HCT116 (cell line): ENCODE measurements around the gene PLCXD3. TPM values are rescaled to one million over a fixed set of nuclear protein-coding genes. Genes with fewer than 3 reads are reported as not detected.
"Not testable (repeated sequence)": the region's sequence is repeated elsewhere in the genome, so short reads cannot be mapped to it uniquely, and the experiment has no call there.

Experiments used
- ATAC-seq: fragments of 200-7000 bp; cut with Tn5 transposase; 2 replicates; pipeline ENCODE4 v1.9.1; 2020; ENCODE audit warnings: mild to moderate bottlenecking, moderate library complexity
- BruUV-seq: library from RNA; stranded (reverse); fragments of 400-500 nt; replicated peaks from 2 replicates; lab custom pipeline; 2021; lab: Mats Ljungman, UMichigan
- CTCF ChIA-PET: fragments of 300-600 bp; sonication (Branson Sonifier 250); formaldehyde crosslinking; loops from one replicate; lab custom pipeline; 2021; ENCODE audit warnings: antibody characterized with exemption; lab: Charles Lee
- POLR2A ChIA-PET: fragments of 300-600, 350-600 bp; sonication (Branson Sonifier 250); formaldehyde crosslinking; loops from one replicate; lab custom pipeline; 2021; ENCODE audit warnings: antibody characterized with exemption; lab: Charles Lee
- RAD21 ChIA-PET, 2 experiments: fragments of 300-600 bp; sonication (Branson Sonifier 250); formaldehyde crosslinking; loops; one replicate each; lab custom pipeline; 2023; ENCODE audit warnings: low total read pairs in 2 of 2; ENCODE audit not compliant: uncharacterized antibody in 2 of 2, unreplicated experiment in 2 of 2, low non-redundant PET in 1 of 2; lab: Charles Lee
- DNase-seq: peaks from one replicate; pipeline ENCODE4 v3.0.0-alpha.2; 2010; ENCODE audit warnings: low read depth, low spot score
- H2AFZ ChIP-seq: fragments of 200-600 bp; shearing (Covaris generic), sonication (generic); 2 replicates; pipeline ENCODE4 v1.6.1; 2017; ENCODE audit warnings: low read depth, mixed run types, mixed read lengths, antibody characterized with exemption, low read length; ENCODE audit not compliant: poor library complexity, severe bottlenecking
- H3K27ac ChIP-seq: 2 replicates; pipeline ENCODE4 v1.5.1; 2012; ENCODE audit warnings: low read depth, low read length
- H3K27me3 ChIP-seq: fragments of 200-600 bp; sonication (generic); 2 replicates; pipeline ENCODE4 v1.6.1; 2016; ENCODE audit warnings: mixed run types, low read length, mixed read lengths; ENCODE audit not compliant: insufficient read depth
- H3K36me3 ChIP-seq, 2 experiments: fragments of 200-500 bp in 1 of 2; fragments of 200-600 bp in 1 of 2; sonication (Bioruptor generic) in 1 of 2; sonication (generic) in 1 of 2; 2 replicates each; pipeline versions ENCODE4 v1.5.1 to v1.6.1; 2014 to 2016; ENCODE audit warnings: low read length in 2 of 2, inconsistent platforms in 1 of 2, mixed read lengths in 1 of 2, mixed run types in 1 of 2; ENCODE audit not compliant: insufficient read depth in 2 of 2, control insufficient read depth in 1 of 2
- H3K4me1 ChIP-seq, 2 experiments: fragments of 200-600 bp in 1 of 2; sonication (generic) in 1 of 2; 2 replicates each; pipeline versions ENCODE4 v1.5.1 to v1.6.1; 2012 to 2017; ENCODE audit warnings: low read length in 2 of 2, inconsistent platforms in 1 of 2, mild to moderate bottlenecking in 1 of 2, mixed read lengths in 1 of 2, mixed run types in 1 of 2, moderate library complexity in 1 of 2; ENCODE audit not compliant: insufficient read depth in 2 of 2, control insufficient read depth in 1 of 2
- H3K4me2 ChIP-seq: fragments of 200-600 bp; sonication (generic); 2 replicates; pipeline ENCODE4 v1.6.1; 2017; ENCODE audit warnings: mixed run types, low read length, mixed read lengths
- H3K4me3 ChIP-seq, 2 experiments: fragments of 200-600 bp in 1 of 2; sonication (generic) in 1 of 2; replicated peaks in 1 of 2; 2 replicates each; pipeline ENCODE4 v1.5.1; 2011 to 2016; ENCODE audit warnings: low read length in 2 of 2, control low read depth in 1 of 2, low read depth in 1 of 2, mild to moderate bottlenecking in 1 of 2, mixed read lengths in 1 of 2, mixed run types in 1 of 2
- H3K79me2 ChIP-seq: fragments of 200-600 bp; sonication (generic); 2 replicates; pipeline ENCODE4 v1.6.1; 2017; ENCODE audit warnings: mild to moderate bottlenecking, mixed run types, low read length, moderate library complexity, mixed read lengths; ENCODE audit not compliant: insufficient read depth
- H3K9ac ChIP-seq: fragments of 200-600 bp; sonication (generic); 2 replicates; pipeline ENCODE4 v1.6.1; 2016; ENCODE audit warnings: low read length, mixed read lengths
- H3K9me2 ChIP-seq: fragments of 200-600 bp; sonication (generic), shearing (Covaris generic); 2 replicates; pipeline ENCODE4 v1.6.1; 2017; ENCODE audit warnings: mixed run types, mild to moderate bottlenecking, moderate library complexity; ENCODE audit not compliant: insufficient read depth
- H3K9me3 ChIP-seq, 2 experiments: fragments of 200-500 bp in 1 of 2; fragments of 200-600 bp in 1 of 2; sonication (Bioruptor generic) in 1 of 2; sonication (generic) in 1 of 2; 2 replicates each; pipeline ENCODE4 v1.6.1; 2014 to 2017; ENCODE audit warnings: low read length in 2 of 2, mixed read lengths in 2 of 2, inconsistent platforms in 1 of 2, low read depth in 1 of 2, mild to moderate bottlenecking in 1 of 2, mixed run types in 1 of 2, moderate library complexity in 1 of 2; ENCODE audit not compliant: control insufficient read depth in 1 of 2, insufficient read depth in 1 of 2
- H4K20me1 ChIP-seq: fragments of 200-600 bp; sonication (generic), shearing (Covaris generic); 2 replicates; pipeline ENCODE4 v1.6.1; 2017; ENCODE audit warnings: mixed run types, mild to moderate bottlenecking, moderate library complexity; ENCODE audit not compliant: insufficient read depth
- ATF3 ChIP-seq: IDR thresholded peaks from 2 replicates; pipeline ENCODE4 v1.6.1; 2012
- CBX3 ChIP-seq: IDR thresholded peaks from 2 replicates; pipeline ENCODE4 v1.6.1; 2012; ENCODE audit warnings: low read depth
- CEBPB ChIP-seq: IDR thresholded peaks from 2 replicates; pipeline ENCODE4 v1.6.1; 2012; ENCODE audit warnings: low read depth
- CTCF ChIP-seq, 3 experiments: fragments of 200-600 bp in 1 of 3; sonication (generic) in 1 of 3; IDR thresholded peaks in 2 of 3; conservative IDR thresholded peaks in 1 of 3; 2 replicates each; pipeline ENCODE4 v1.5.1; 2012 to 2017; ENCODE audit warnings: low read depth in 2 of 3, low read length in 2 of 3, antibody characterized with exemption in 1 of 3, borderline replicate concordance in 1 of 3, control low read depth in 1 of 3, mild to moderate bottlenecking in 1 of 3, mixed read lengths in 1 of 3, mixed run types in 1 of 3, moderate library complexity in 1 of 3; ENCODE audit not compliant: insufficient read depth in 1 of 3
- EGR1 ChIP-seq: IDR thresholded peaks from 2 replicates; pipeline ENCODE4 v1.6.1; 2012; ENCODE audit warnings: low read depth
- ELF1 ChIP-seq: IDR thresholded peaks from 2 replicates; pipeline ENCODE4 v1.6.1; 2012; ENCODE audit warnings: low read depth, borderline replicate concordance
- EZH2 ChIP-seq: fragments of 200-600 bp; sonication (generic); IDR thresholded peaks from 2 replicates; pipeline ENCODE4 v1.6.1; 2017; ENCODE audit warnings: antibody characterized with exemption, mixed run types
- EZH2phosphoT487 ChIP-seq: fragments of 200-600 bp; IDR thresholded peaks from 2 replicates; pipeline ENCODE4 v1.6.1; 2018; ENCODE audit warnings: antibody characterized with exemption, borderline replicate concordance
- FOSL1 ChIP-seq: IDR thresholded peaks from 2 replicates; pipeline ENCODE4 v1.6.1; 2012; ENCODE audit warnings: low read depth
- JUND ChIP-seq: IDR thresholded peaks from 2 replicates; pipeline ENCODE4 v1.6.1; 2012
- POLR2A ChIP-seq: IDR thresholded peaks from 2 replicates; pipeline ENCODE4 v1.7.0; 2011; ENCODE audit warnings: borderline replicate concordance; ENCODE audit not compliant: insufficient read depth, insufficient read length; ENCODE audit errors: extremely low read depth
- SIN3A ChIP-seq: IDR thresholded peaks from 2 replicates; pipeline ENCODE4 v1.6.1; 2012; ENCODE audit warnings: low read depth
- SP1 ChIP-seq: IDR thresholded peaks from 2 replicates; pipeline ENCODE4 v1.6.1; 2012; ENCODE audit warnings: low read depth
- SRF ChIP-seq: IDR thresholded peaks from 2 replicates; pipeline ENCODE4 v1.6.1; 2012; ENCODE audit warnings: low read depth
- TCF7L2 ChIP-seq: IDR thresholded peaks from 2 replicates; pipeline ENCODE4 v1.7.0; 2011; ENCODE audit warnings: borderline replicate concordance, inconsistent platforms; ENCODE audit not compliant: insufficient read depth, insufficient read length; ENCODE audit errors: extremely low read depth
- YY1 ChIP-seq: IDR thresholded peaks from 2 replicates; pipeline ENCODE4 v1.6.1; 2011; ENCODE audit warnings: low read length, low read depth, moderate library complexity, mild to moderate bottlenecking; ENCODE audit not compliant: insufficient replicate concordance; ENCODE audit errors: extremely low read depth
- ZBTB33 ChIP-seq: IDR thresholded peaks from 2 replicates; pipeline ENCODE4 v1.6.1; 2011; ENCODE audit warnings: mild to moderate bottlenecking, low read length, moderate library complexity; ENCODE audit not compliant: insufficient replicate concordance; ENCODE audit errors: extremely low read depth
- intact Hi-C: fragments of 100-400 bp; cut with micrococcal nuclease; formaldehyde crosslinking; loops from 2 replicates; pipeline ENCODE4 v1.10.0; 2022
- total RNA-seq: library from RNA; stranded (reverse); gene quantifications from one replicate; pipeline ENCODE4 v1.2.1, GENCODE V29; 2021; ENCODE audit not compliant: unreplicated experiment

Gene PLCXD3
- total RNA-seq, 1 experiment from 2014 or later: not detected

- Histone ChIP-seq H3K4me3 (no peak overlapping the region), H4K20me1 (no peaks in the 10 kb centered on the region), H3K9me2 (no peaks in the 10 kb centered on the region), H3K4me2 (no peak overlapping the region), H3K9me3 (no peaks in the 10 kb centered on the region), H3K4me1 (no peaks in the 10 kb centered on the region), H3K27me3 (no peaks in the 10 kb centered on the region), H3K79me2 (no peaks in the 10 kb centered on the region)
- ATAC-seq: no peak
- ChIA-PET RAD21 (no interaction called here), POLR2A (no interaction called here), CTCF (interaction anchor here (1.9 kb wide), 1 partner anchor 42 kb away, joined by 4 read pairs; no protein-coding TSS in a partner anchor)
- no TSS peak for BruUV-seq
- no peak for DNase-seq
- TF ChIP-seq SRF (no peak), CBX3 (no peak), EZH2phosphoT487 (no peak), SIN3A (no peak), ZBTB33 (no peak), YY1 (no peak), CTCF (IDR thresholded peaks at IDR 0.05 in 2 of 3, conservative IDR thresholded peaks at IDR 0.05 in 1 of 3; ENCODE audit: borderline replicate concordance in 1 of 3, insufficient read depth in 1 of 3, low read depth in 2 of 3, low read length in 2 of 3) (no peak), ELF1 (no peak), SP1 (no peak), CEBPB (no peak), JUND (no peak), TCF7L2 (no peak), EZH2 (no peak), ATF3 (no peak), POLR2A (no peak), EGR1 (no peak), FOSL1 (no peak)
- TF ChIP-seq, all 23 proteins: peak for 0
- no peaks in the 10 kb centered on the region for H3K36me3 ChIP-seq
- H2AFZ ChIP-seq: no peak overlapping the region
- H3K9ac ChIP-seq: no peak overlapping the region
- H3K27ac ChIP-seq: no peak overlapping the region
- intact Hi-C loops: no loop called here
Measured at GRCh38 chr5:41482173-41482572, 28.2 kb downstream of the PLCXD3 start.

- H4K20me1 ChIP-seq, H3K9me2 ChIP-seq, H3K4me2 ChIP-seq, H3K9me3 ChIP-seq, BruUV-seq, H3K4me1 ChIP-seq, CTCF ChIA-PET, H3K27ac ChIP-seq, DNase-seq, H3K4me3 ChIP-seq, ATAC-seq, intact Hi-C loops, RAD21 ChIA-PET, H3K9ac ChIP-seq, H3K27me3 ChIP-seq, POLR2A ChIA-PET, H3K79me2 ChIP-seq, H3K36me3 ChIP-seq, H2AFZ ChIP-seq: not testable (repeated sequence)
Measured at GRCh38 chr5:41471571-41472208, 38.7 kb downstream of the PLCXD3 start.
